Breast epithelium (tissue), 3 donors: Measurements from ENCODE around the gene ZDHHC16.

ENCODE experiments used
- CTCF ChIP-seq, 3 donors: fragments of 450-650 bp; IDR thresholded peaks; one replicate each; pipeline ENCODE4 v1.5.1; 2016 to 2017; ENCODE audit warnings: antibody characterized with exemption in 3 of 3, mild to moderate bottlenecking in 3 of 3, moderate library complexity in 3 of 3
- POLR2A ChIP-seq: fragments of 450-650 bp; IDR thresholded peaks from one replicate; pipeline ENCODE4 v1.6.1; 2016; ENCODE audit warnings: antibody characterized with exemption, mild to moderate bottlenecking, moderate library complexity
- POLR2AphosphoS5 ChIP-seq, 3 donors: sonication (generic); formaldehyde crosslinking; IDR thresholded peaks; one replicate each; pipeline ENCODE4 v1.6.1; 2017; ENCODE audit warnings: antibody characterized with exemption in 3 of 3

- no peak for TF ChIP-seq POLR2A
- TF ChIP-seq CTCF (IDR thresholded peaks at IDR 0.05) = no peak
- TF ChIP-seq POLR2AphosphoS5 (IDR thresholded peaks at IDR 0.05) = no peak
Observed at GRCh38 chr10:97459111-97459510, 13.1 kb downstream of the ZDHHC16 start.
